DND-41 (cell line): ENCODE results near the gene ILRUN.

Source experiments
- ATAC-seq: fragments of 200-7000 bp; cut with Tn5 transposase; 3 replicates; pipeline ENCODE4 v1.9.1; 2021; ENCODE audit warnings: low read depth; ENCODE audit not compliant: insufficient read depth
- DNase-seq: peaks from one replicate; pipeline ENCODE4 v3.0.0-alpha.2; 2020
- H2AFZ ChIP-seq: 2 replicates; pipeline ENCODE4 v1.6.0; 2012; ENCODE audit warnings: low read depth, low read length
- H3K27ac ChIP-seq: 2 replicates; pipeline ENCODE4 v1.5.1; 2012; ENCODE audit warnings: low read length, inconsistent platforms
- H3K27me3 ChIP-seq: fragments of 200-600 bp; sonication (generic); 2 replicates; pipeline ENCODE4 v1.6.0; 2012; ENCODE audit warnings: low read length, mild to moderate bottlenecking, inconsistent platforms; ENCODE audit not compliant: insufficient read depth, poor library complexity
- H3K36me3 ChIP-seq: 2 replicates; pipeline ENCODE4 v1.5.1; 2012; ENCODE audit warnings: low read length, inconsistent platforms; ENCODE audit not compliant: insufficient read depth
- H3K4me1 ChIP-seq: 2 replicates; pipeline ENCODE4 v1.5.1; 2012; ENCODE audit warnings: mild to moderate bottlenecking, low read length; ENCODE audit not compliant: insufficient read depth
- H3K4me2 ChIP-seq: 2 replicates; pipeline ENCODE4 v1.6.0; 2012; ENCODE audit warnings: mild to moderate bottlenecking, moderate library complexity, low read length, inconsistent platforms; ENCODE audit not compliant: insufficient read depth
- H3K4me3 ChIP-seq, 2 experiments: fragments of 200-600 bp in 1 of 2; shearing (Covaris generic) in 1 of 2; 2 replicates each; pipeline ENCODE4 v1.5.1; 2012 to 2016; ENCODE audit warnings: inconsistent platforms in 2 of 2, low read length in 2 of 2, mild to moderate bottlenecking in 2 of 2, low read depth in 1 of 2, moderate library complexity in 1 of 2
- H3K79me2 ChIP-seq: 2 replicates; pipeline ENCODE4 v1.6.0; 2012; ENCODE audit warnings: low read length, inconsistent platforms; ENCODE audit not compliant: insufficient read depth
- H3K9ac ChIP-seq: 2 replicates; pipeline ENCODE4 v1.6.0; 2012; ENCODE audit warnings: low read depth, mild to moderate bottlenecking, inconsistent platforms, low read length, moderate library complexity
- H3K9me3 ChIP-seq: 2 replicates; pipeline ENCODE4 v1.5.1; 2012; ENCODE audit warnings: low read length, moderate library complexity, mild to moderate bottlenecking, inconsistent platforms; ENCODE audit not compliant: insufficient read depth, severe bottlenecking
- H4K20me1 ChIP-seq: 2 replicates; pipeline ENCODE4 v1.6.0; 2012; ENCODE audit warnings: low read length; ENCODE audit not compliant: insufficient read depth
- CTCF ChIP-seq: IDR thresholded peaks from 2 replicates; pipeline ENCODE4 v1.5.1; 2012; ENCODE audit warnings: borderline replicate concordance, low read length, moderate library complexity, mild to moderate bottlenecking; ENCODE audit not compliant: poor library complexity, severe bottlenecking; ENCODE audit errors: extremely low read depth
- EZH2 ChIP-seq: IDR thresholded peaks from 3 replicates; pipeline ENCODE4 v1.6.1; 2012; ENCODE audit warnings: borderline replicate concordance, low read depth, mild to moderate bottlenecking, moderate library complexity, low read length, inconsistent platforms; ENCODE audit not compliant: severe bottlenecking

ILRUN gene

GRCh38 chr6:34689742-34690141 lies 6.8 kb downstream of the ILRUN start:
- no peak overlapping the region for H3K4me2 ChIP-seq
- H3K36me3 ChIP-seq, result peaks cover 8% of the 10 kb centered on the region
- no peak overlapping the region for H2AFZ ChIP-seq
- H3K4me3 ChIP-seq, result no peak overlapping the region
- H3K9me3 ChIP-seq, result no peaks in the 10 kb centered on the region
- TF ChIP-seq CTCF, result no peak
- no peak for TF ChIP-seq EZH2
- H3K9ac ChIP-seq, result no peak overlapping the region
- H3K27ac ChIP-seq, result no peak overlapping the region
- ATAC-seq, result no peak
- no peak for DNase-seq
- H3K4me1 ChIP-seq, result peaks cover 20% of the 10 kb centered on the region
- H3K27me3 ChIP-seq, result no peaks in the 10 kb centered on the region
- peaks cover 95% of the 10 kb centered on the region for H3K79me2 ChIP-seq
- H4K20me1 ChIP-seq, result peaks cover 21% of the 10 kb centered on the region

- Histone ChIP-seq H4K20me1 (peaks cover 21% of the 10 kb centered on the region), H3K9ac (no peak overlapping the region), H3K9me3 (no peaks in the 10 kb centered on the region), H3K36me3 (peaks cover 8% of the 10 kb centered on the region), H3K79me2 (peaks cover 95% of the 10 kb centered on the region), H2AFZ (no peak overlapping the region), H3K4me3 (no peak overlapping the region), H3K4me1 (peaks cover 12% of the 10 kb centered on the region), H3K27me3 (no peaks in the 10 kb centered on the region), H3K4me2 (no peak overlapping the region), H3K27ac (no peak overlapping the region)
- ATAC-seq (no peak), DNase-seq (no peak)
- TF ChIP-seq CTCF (no peak), EZH2 (no peak)
These were observed 7.6 kb downstream of the ILRUN start for GRCh38 chr6:34688956-34689355.

GRCh38 chr6:34684919-34685318 lies 11.6 kb downstream of the ILRUN start:
- Histone ChIP-seq H3K4me1 (no peaks in the 10 kb centered on the region; the same call in 1 of the 2 replicates), H3K9me3 (no peaks in the 10 kb centered on the region), H3K9ac (no peak overlapping the region), H3K36me3 (peaks cover 8% of the 10 kb centered on the region), H3K79me2 (peaks cover 86% of the 10 kb centered on the region), H3K27me3 (no peaks in the 10 kb centered on the region), H3K4me3 (no peak overlapping the region), H3K4me2 (no peak overlapping the region), H4K20me1 (peaks cover 19% of the 10 kb centered on the region), H3K27ac (no peak overlapping the region), H2AFZ (no peak overlapping the region)
- ATAC-seq, result no peak
- no peak for DNase-seq
- TF ChIP-seq EZH2, result no peak
- no peak for TF ChIP-seq CTCF

GRCh38 chr6:34684364-34684763 lies 12.2 kb downstream of the ILRUN start:
- ATAC-seq (no peak), DNase-seq (no peak)
- H3K79me2 ChIP-seq, result peaks cover 86% of the 10 kb centered on the region
- TF ChIP-seq CTCF, result no peak
- TF ChIP-seq EZH2, result no peak
- peaks cover 24% of the 10 kb centered on the region for H4K20me1 ChIP-seq
- H3K27me3 ChIP-seq, result no peaks in the 10 kb centered on the region
- H2AFZ ChIP-seq, result no peak overlapping the region
- H3K4me1 ChIP-seq, result no peaks in the 10 kb centered on the region; the same call in 1 of the 2 replicates
- peaks cover 8% of the 10 kb centered on the region for H3K36me3 ChIP-seq
- H3K9ac ChIP-seq, result no peak overlapping the region
- no peak overlapping the region for H3K27ac ChIP-seq
- no peak overlapping the region for H3K4me2 ChIP-seq
- no peak overlapping the region for H3K4me3 ChIP-seq
- H3K9me3 ChIP-seq, result no peaks in the 10 kb centered on the region
